ENCODE data around the gene TEX28. TPM values are rescaled to one million over a fixed set of nuclear protein-coding genes. Genes with fewer than 3 reads are reported as not detected.
"Not testable (repeated sequence)": the region's sequence is repeated elsewhere in the genome, so short reads cannot be mapped to it uniquely, and the experiment has no call there.

The TEX28 gene
- total RNA-seq, 1 donor from 2014 or later = not detected

DNA sequence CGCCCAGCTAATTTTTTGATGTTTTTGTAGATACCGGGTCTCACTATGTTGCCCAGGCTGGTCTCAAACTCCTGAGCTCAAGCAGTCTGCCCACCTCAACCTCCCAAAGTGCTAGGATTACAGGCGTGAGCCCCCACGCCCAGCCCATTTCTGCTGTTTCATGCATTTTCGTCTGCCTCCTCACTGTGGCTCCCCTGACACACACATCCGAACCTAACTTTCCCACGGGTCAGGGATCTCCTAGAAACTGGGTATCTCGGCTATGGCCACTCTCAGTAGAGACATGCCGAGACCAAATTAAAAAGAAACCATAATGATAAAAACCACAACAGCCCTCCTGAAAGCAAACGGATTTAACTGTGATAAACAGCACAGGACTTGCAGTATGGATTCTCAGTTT, 46.8 kb downstream of the TEX28 start:
- intact Hi-C loops (cut with micrococcal nuclease) = not testable (repeated sequence)

DNA sequence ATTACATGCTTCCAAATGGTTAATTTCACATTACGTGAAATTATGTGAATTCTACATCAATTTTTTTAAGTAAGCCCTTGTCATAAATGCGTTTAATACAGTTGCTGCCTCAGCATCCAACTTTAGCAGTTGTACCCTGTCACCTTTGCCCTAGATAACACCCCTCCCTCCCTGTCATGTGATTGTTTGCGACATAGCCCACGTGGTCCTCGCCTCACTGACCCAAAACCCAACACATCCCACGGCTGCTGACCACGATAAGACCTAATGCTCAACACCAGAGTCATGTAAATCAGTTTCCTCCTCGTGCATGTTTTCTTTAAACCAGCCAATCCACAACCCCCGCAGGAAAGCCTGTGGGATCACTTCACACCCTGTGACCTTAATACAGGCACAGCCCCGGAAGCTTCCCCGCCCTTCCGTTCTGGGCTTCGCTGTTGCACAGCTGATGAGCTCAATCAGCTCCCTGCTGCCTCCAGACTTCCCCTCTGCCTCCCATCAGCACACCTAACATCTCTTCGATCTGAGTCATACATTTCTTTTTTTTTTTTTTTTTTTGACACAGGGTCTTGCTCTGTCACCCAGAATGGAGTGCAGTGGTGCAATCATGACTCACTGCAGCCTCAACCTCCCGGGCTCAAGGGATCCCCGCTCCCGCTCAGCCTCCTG, 47.4 kb downstream of the TEX28 start:
- intact Hi-C loops (cut with micrococcal nuclease) = not testable (repeated sequence)

DNA sequence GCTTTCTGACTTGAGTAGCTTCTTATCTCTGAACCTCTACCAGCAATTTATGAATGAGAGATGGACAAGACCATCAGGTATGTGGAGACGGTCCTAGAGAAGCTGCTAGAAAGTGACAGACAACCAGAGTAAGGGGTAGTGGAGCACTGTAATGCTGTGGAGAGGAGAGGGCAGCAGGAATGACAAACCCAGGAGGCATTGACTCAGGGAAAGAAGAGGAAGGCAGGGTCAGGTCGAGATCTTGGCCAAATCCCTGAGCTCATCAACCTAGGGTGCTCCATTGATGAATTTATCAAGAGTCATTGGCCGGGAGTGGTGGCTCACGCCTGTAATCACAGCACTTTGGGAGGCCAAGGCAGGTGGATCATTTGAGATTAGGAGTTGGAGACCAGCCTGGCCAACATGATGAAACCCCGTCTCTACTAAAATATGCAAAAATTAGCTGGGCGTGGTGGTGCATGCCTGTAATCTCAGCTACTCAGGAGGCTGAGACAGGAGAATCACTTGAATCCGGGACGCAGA, 54.9 kb downstream of the TEX28 start:
- intact Hi-C loops (cut with micrococcal nuclease) = not testable (repeated sequence)

DNA sequence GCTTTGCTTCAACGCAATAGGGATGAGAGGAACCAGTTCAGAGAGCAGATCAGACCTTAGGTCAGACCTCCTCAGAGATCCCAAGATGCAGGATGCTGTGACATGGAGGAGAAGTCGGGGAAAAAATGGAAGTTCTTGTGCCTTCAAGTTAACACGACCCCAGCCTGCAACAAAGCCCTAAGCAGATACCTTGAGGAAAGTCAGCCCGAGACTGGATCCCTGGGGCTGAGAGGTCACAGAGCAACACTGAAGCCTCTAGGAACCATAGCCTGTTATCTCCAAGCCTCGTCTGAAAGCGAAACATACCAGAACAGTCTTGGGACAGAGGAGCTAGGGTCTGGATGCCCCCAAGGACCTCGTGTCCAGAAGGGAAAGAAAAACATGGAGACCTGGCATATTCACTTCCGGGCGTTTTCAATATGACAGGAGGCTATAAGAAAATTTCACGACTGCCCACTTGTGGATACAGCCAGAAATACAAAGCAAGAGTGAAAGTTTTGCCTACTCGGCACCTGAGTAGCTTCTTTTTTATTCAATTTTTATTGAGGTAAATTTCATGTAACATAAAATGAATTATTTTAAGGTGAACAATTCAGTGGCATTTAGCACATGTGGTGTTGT, 55.9 kb downstream of the TEX28 start:
- intact Hi-C loops (cut with micrococcal nuclease) = not testable (repeated sequence)

DNA sequence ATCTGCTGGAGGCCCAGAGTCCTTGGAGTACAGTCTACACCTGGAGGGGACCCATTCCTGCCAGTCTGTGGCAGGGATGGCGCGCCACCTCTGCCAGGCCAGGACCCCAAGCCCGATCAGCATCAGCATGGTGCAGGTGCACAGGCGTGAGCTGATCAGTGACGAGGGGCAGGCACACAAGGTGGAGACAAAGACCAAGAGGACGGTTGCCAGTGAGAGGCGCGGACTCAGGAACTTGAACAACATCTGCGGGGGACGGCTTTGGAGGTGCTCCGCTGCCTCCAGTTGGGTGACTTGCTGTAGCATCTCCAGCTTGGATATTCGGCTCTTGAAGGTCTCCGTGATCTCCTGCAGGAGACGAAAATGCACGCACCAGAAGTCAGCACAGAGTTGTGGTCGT, 61.3 kb downstream of the TEX28 start:
- intact Hi-C loops (cut with micrococcal nuclease) = not testable (repeated sequence)

DNA sequence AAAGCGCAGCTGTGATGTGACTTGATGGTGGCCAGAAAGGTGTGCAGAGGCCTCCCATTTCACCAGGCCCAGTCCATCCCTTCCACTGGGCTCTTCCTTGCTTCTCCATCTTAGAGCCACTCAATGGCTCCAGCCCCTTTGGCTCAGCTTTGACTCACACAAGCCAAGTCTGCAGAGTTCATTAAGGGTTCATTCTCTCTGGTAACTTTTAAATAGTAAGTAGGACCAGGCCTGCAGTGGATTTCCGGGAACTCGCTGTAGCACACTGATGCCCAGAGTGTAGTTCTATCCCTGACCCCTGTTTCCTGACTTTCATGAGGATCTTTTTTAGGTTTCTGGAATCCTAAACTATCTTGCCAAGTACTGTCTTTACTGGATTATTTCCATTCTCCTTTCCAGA, 63.5 kb downstream of the TEX28 start:
- intact Hi-C loops (cut with micrococcal nuclease) = not testable (repeated sequence)

DNA sequence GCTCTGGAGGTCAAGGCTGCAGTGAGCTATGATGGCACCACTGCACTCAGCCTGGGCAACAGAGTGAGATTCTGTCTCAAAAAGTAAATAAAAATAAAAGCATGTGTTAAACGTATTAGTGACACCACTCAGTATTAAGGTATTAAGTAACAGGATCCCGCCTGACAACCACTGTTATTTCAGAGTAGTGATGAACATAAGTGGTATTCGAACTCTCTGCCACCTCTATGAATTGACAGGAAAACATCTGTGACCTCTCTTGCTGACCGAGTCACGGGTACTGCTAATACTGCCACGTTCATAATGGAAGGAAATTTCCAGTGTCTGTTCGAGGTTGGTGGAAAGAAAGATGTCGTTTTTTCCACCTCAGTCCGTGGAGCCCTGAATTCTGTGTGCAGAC, 68.2 kb downstream of the TEX28 start:
- intact Hi-C loops (cut with micrococcal nuclease) = not testable (repeated sequence)

DNA sequence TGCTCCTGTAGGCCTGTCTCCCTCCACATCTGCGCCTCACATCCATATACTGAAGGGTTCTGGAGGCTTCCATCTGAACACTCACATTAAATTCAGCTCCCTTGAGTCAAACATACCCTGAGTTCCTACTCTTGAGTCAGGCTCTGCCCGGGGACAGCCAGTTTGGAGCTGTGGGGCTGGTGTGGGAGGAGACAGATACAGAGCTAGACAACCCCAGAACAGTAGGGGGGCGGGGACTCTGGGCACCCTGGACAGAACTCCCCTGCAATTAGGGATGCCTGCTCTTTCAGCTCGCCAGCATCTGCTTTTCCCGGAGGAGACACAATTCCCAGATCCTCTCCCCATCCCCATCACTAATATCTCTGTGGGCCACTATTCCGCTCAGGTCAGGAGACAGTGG, 69.6 kb downstream of the TEX28 start:
- intact Hi-C loops (cut with micrococcal nuclease) = not testable (repeated sequence)

Other genes starting within 250 kb of the TEX28 start
- 56.7 and 61.9 TPM in 2 replicates for gene MECP2, start 197.4 kb downstream of the TEX28 start, total RNA-seq
- not detected in 2 replicates for gene OPN1LW, start 150.9 kb downstream of the TEX28 start, total RNA-seq
- not detected in 2 replicates for gene OPN1MW, start 112.5 kb downstream of the TEX28 start, total RNA-seq
- gene OPN1MW2, start 75.4 kb downstream of the TEX28 start, total RNA-seq = not detected in 2 replicates
- gene OPN1MW3, start 37.5 kb downstream of the TEX28 start, total RNA-seq = not detected in 2 replicates
- 0.98 and 1.0 TPM in 2 replicates for gene TKTL1, start 671 bp upstream of the TEX28 start, total RNA-seq
- gene FLNA, start 79.5 kb upstream of the TEX28 start, total RNA-seq = 1,245 and 1,271 TPM in 2 replicates
- 56.4 and 61.3 TPM in 2 replicates for gene EMD, start 84.2 kb upstream of the TEX28 start, total RNA-seq
- 3,046 and 3,070 TPM in 2 replicates for gene RPL10, start 103.3 kb upstream of the TEX28 start, total RNA-seq
- 21.2 and 24.8 TPM in 2 replicates for gene DNASE1L1, start 114.1 kb upstream of the TEX28 start, total RNA-seq
- gene TAFAZZIN, start 116.4 kb upstream of the TEX28 start, total RNA-seq = 95.9 and 97.3 TPM in 2 replicates
- 43.2 and 46.1 TPM in 2 replicates for gene ATP6AP1, start 133.6 kb upstream of the TEX28 start, total RNA-seq
- gene GDI1, start 142.0 kb upstream of the TEX28 start, total RNA-seq = 99.0 and 102 TPM in 2 replicates
- gene FAM50A, start 149.0 kb upstream of the TEX28 start, total RNA-seq = 65.3 and 74.3 TPM in 2 replicates
- 29.0 and 29.8 TPM in 2 replicates for gene PLXNA3, start 163.2 kb upstream of the TEX28 start, total RNA-seq
- 50.6 and 52.5 TPM in 2 replicates for gene LAGE3, start 184.2 kb upstream of the TEX28 start, total RNA-seq
- 43.7 and 47.7 TPM in 2 replicates for gene UBL4A, start 191.5 kb upstream of the TEX28 start, total RNA-seq
- gene SLC10A3, start 195.5 kb upstream of the TEX28 start, total RNA-seq = 22.1 and 22.3 TPM in 2 replicates
- 30.5 and 32.4 TPM in 2 replicates for gene FAM3A, start 221.1 kb upstream of the TEX28 start, total RNA-seq